GM12891 (cell line): ENCODE measurements around the gene MKRN1.
"Not testable (repeated sequence)": the region's sequence is repeated elsewhere in the genome, so short reads cannot be mapped to it uniquely, and the experiment has no call there.

ENCODE experiments used
- DNase-seq: peaks from one replicate; pipeline ENCODE4 v3.0.0; 2011; ENCODE audit warnings: low spot score; ENCODE audit not compliant: insufficient read length
- FAIRE-seq: peaks from 2 replicates; lab custom pipeline; 2011; peaks lifted over from hg19 to GRCh38; lab: Jason Lieb, UNC
- PAX5 ChIP-seq: IDR thresholded peaks from 2 replicates; pipeline ENCODE4 v1.6.1; 2011; ENCODE audit warnings: low read length, moderate library complexity, mild to moderate bottlenecking; ENCODE audit not compliant: insufficient read depth, severe bottlenecking
- POLR2A ChIP-seq: IDR thresholded peaks from 2 replicates; pipeline ENCODE4 v1.6.1; 2011; ENCODE audit warnings: low read depth, low read length, control low read depth
- POLR2AphosphoS5 ChIP-seq: IDR thresholded peaks from 2 replicates; pipeline ENCODE4 v1.6.1; 2011; ENCODE audit warnings: low read depth, low read length, control low read depth
- POU2F2 ChIP-seq: IDR thresholded peaks from 2 replicates; pipeline ENCODE4 v1.6.1; 2011; ENCODE audit warnings: low read depth, mild to moderate bottlenecking, control low read depth, low read length, moderate library complexity
- SPI1 ChIP-seq: IDR thresholded peaks from 2 replicates; pipeline ENCODE4 v1.6.1; 2011; ENCODE audit warnings: low read depth, low read length, control low read depth
- TAF1 ChIP-seq: IDR thresholded peaks from 2 replicates; pipeline ENCODE4 v1.6.1; 2011; ENCODE audit warnings: low read depth, low read length, control low read depth

The MKRN1 gene

DNA sequence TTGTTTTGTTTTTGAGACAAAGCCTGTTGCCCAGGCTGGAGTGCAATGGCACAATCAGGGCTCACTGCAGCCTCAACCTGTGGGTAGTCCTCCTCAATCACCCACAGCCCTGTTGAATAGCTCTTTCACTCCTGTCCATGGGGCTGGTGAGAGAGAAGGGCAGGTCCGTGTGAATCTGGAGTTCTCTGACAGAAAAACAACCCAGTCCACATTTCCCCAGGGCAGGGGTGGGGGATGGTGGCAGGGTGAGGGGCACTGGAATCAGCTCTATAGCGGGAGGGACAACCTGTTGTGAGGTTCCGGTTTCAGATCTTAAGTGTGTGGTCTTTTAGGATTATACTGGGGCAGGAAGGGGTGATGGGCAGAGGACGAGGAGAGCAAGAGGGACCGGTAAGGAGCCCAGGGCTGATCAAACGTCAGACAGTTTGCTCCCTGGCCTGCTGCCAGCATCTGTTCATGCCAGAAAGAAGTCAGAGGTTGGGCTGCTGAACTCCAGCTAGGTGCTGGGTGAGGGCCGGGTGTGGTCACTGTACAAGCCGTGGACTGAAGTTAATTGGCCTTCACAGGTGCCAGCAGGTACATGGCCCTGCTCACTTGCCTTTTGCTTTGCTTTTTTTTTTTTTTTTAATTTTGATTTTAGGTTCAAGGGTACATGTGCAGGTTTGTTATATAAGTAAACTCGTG lies 33.2 kb upstream of the MKRN1 start:
- TF ChIP-seq TAF1 (no peak), POU2F2 (no peak), POLR2AphosphoS5 (no peak), POLR2A (no peak), PAX5 (no peak), SPI1 (no peak)
- FAIRE-seq (no peak), DNase-seq (no peak)

DNA sequence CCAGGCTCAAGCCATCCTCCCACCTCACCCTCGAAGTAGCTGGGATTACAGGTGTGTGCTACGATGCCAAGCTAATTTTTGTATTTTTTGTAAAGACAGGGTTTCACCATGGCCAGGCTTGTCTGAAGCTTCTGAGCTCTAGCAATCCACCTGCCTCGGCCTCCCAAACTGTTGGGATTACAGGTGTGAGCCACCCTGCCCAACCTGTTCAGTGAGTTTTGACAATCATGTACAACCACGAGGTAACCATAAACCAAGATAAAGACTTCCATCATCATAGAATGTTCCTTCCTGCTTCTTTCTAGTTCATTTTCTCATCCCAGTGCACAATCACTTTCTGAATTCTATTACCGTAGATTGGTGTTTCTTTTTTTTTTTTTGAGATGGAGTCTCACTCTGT lies 30.5 kb upstream of the MKRN1 start:
- no peak for FAIRE-seq
- no peak for DNase-seq
- TF ChIP-seq POLR2A (no peak), PAX5 (no peak), SPI1 (no peak), POLR2AphosphoS5 (no peak), TAF1 (no peak), POU2F2 (no peak)

DNA sequence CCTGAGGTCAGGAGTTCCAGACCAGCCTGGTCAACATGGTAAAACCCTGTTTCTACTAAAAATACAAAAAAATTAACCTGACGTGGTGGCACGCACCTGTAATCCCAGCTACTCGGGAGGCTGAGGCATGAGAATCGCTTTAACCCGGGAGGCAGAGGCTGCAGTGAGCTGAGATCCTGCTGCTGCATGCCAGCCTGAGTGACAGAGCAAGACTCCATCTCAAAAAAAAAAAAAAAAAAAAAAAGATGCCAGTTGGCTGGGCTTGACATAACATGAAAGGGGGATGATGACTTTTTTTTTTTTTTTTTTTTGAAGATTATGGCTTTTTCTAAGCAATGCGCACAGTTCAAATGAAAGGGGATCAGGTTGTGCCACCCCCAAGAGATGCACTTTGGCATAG lies 28.3 kb upstream of the MKRN1 start:
- not testable (repeated sequence) for FAIRE-seq, DNase-seq

DNA sequence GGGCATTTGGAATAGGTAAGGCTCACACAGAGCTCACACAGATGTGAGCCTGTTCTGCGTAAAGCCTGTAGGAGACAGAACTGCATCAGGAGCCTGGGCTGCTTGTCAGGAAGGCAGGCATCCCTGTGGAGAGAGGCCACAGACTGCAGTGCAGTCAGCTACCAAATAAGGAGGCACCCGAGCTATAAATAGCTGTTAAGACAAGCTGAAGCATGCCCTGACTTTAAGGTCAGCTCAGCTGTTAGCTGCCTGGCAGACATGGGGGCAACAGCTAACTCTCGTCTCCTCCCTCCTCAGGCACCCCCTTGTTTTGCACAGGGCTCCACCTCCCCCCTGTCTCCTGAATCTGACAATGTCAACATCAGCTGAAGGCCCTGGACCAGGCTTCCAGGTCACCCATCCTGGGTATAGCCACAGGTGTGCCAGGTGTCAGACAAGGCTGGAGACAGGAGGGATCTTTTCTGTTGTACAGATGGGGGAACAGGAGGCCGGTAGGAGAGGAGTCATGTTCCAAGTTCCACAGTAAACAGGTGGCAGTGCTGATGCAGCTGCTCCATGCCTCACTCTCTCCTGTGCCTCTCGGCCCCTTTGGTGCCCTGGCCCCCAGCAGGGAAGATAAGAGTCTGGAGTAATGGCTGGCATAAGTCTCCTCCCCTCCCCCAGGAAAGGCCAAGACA lies 27.6 kb upstream of the MKRN1 start:
- TF ChIP-seq POLR2A (no peak), POLR2AphosphoS5 (no peak), SPI1 (no peak), PAX5 (no peak), POU2F2 (no peak), TAF1 (no peak)
- DNase-seq: no peak
- FAIRE-seq: no peak

DNA sequence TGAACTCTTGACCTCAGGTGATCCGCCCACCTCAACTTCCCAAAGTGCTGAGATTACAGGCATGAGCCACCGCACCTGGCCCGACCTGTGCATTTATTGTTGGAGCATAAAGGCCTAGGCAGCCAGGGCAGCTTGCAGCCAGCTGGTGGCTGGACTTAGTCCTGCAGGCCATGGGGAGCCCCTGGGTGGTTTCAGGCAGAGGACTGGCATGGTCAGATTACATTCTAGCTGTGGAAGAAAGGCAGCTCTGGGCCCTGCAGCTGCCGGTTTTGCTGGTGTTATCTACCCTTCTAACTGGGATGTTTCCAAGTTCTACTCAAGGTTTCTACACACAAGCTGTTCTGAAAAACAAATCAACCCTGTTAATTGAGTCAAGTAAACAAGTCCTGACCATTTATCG lies 22.7 kb upstream of the MKRN1 start:
- DNase-seq: no peak
- FAIRE-seq: no peak
- TF ChIP-seq POU2F2: no peak
- TF ChIP-seq POLR2A: no peak
- no peak for TF ChIP-seq TAF1
- TF ChIP-seq PAX5: no peak
- no peak for TF ChIP-seq SPI1
- TF ChIP-seq POLR2AphosphoS5: no peak

DNA sequence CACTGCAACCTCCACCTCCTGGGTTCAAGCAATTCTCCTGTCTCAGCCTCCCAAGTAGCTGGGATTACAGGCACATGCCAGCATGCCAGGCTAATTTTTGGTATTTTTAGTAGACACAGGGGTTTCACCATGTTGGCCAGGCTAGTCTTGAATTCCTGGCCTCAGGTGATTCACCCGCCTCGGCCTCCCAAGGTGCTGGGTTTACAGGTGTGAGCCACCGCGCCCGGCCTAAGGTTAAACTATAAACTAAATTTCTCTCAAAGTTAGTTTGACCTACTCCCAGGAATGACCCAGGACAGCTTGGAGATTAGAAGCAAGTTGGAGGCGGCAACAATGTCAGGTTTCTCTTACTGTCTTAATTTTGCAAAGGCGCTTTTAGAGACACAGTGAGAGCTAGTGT lies 18.5 kb upstream of the MKRN1 start:
- DNase-seq, FAIRE-seq: not testable (repeated sequence)

DNA sequence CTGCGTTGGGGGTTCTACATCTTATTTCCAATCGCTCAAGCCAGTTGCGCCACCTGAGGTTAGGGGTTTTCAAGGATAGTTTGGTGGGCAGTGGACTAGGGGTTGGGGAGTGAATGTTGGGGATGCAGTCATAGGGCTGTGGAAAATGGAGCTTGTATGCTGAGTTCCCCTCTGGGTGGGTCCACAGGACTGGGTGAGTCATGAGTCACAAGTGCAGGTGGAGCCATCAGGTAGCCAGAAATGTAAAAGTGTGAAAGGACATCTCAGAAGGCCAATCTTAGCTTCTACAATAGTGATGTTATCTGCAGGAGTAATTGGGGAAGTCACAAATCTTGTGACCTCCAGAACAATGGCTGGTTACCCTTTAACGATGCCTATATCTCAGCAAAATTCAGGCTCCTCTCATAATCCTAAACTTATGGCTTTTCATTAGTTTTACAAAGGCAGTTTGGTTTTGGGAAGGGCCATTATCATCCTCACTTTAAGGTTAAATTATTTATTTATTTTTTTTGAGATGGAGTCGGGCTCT lies 18.0 kb upstream of the MKRN1 start:
- DNase-seq: no peak

DNA sequence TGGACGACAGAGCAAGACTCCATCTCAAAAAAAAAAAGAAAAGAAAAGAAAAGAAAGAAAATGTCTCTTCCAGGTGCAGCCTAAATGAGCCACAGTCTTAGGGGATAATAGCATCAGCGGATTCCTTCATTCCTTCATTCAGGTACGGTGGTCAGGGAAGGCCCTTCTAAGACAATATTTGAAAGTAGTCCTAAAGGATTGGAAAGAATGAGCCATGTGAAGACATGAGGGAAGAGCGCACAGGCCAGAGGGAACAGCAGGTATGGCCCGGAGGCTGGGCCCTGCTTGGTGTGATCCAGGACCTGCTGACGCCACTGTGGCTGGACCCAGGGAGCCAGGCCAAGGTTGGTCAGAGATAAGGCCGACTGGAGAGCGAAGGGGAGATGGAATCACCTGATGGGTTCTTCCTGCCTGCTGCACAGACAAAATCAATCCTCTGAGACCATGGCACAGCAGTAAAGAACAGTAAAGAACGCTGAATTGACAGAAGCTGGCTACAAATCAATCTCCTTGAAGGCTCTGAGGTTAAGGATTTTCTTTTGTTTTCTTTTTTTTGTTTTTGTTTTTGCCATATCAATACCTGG lies 16.3 kb upstream of the MKRN1 start:
- DNase-seq (no peak), FAIRE-seq (no peak)
- TF ChIP-seq SPI1 (no peak), POU2F2 (no peak), POLR2A (no peak), PAX5 (no peak), TAF1 (no peak), POLR2AphosphoS5 (no peak)

More for the DNA sequence above, 18.0 kb upstream of the MKRN1 start:
- FAIRE-seq: no peak
- no peak for TF ChIP-seq PAX5
- no peak for TF ChIP-seq SPI1
- TF ChIP-seq TAF1: no peak
- TF ChIP-seq POLR2AphosphoS5: no peak
- TF ChIP-seq POLR2A: no peak
- no peak for TF ChIP-seq POU2F2

DNA sequence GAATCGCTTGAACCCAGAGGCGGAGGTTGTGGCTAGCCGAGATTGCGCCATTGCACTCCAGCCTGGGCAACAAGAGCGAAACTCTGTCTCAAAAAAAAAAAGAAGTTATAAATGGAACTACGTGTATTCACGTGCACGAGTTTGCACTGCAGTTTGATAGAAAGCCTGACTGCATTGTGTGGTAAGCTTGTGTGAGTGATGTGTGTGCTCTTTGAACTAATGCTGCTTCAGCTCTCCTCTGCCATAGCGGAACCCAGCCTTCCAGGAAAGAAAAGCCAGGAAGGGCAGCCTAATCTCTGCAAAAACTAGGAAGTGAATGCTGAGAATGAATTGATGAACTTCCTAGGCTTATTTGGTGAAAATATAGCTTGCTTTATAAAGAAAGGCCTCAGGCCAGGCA lies 15.6 kb upstream of the MKRN1 start:
- no peak for DNase-seq
- TF ChIP-seq POLR2A (no peak), PAX5 (no peak), TAF1 (no peak), POU2F2 (no peak), POLR2AphosphoS5 (no peak), SPI1 (no peak)
- no peak for FAIRE-seq

DNA sequence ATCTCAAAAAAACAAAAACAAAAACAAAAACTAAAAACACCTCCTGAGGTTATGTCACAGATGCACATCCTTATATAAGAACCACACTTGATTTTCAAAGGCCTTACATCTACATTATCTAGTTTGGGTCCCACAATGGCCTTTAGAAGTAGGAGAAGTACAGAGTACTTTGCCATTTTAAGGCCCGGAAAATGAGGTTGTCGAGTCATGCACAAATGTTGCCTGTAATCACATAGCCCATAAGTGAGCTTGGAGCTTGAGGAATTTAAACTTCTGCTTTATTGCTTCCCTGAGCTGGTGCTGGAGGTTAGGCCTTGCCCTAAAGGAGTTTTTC lies 9.7 kb upstream of the MKRN1 start:
- no peak for FAIRE-seq
- DNase-seq: no peak
- no peak for TF ChIP-seq PAX5
- TF ChIP-seq POLR2A: no peak
- TF ChIP-seq SPI1: no peak
- TF ChIP-seq TAF1: no peak
- no peak for TF ChIP-seq POU2F2
- TF ChIP-seq POLR2AphosphoS5: no peak

DNA sequence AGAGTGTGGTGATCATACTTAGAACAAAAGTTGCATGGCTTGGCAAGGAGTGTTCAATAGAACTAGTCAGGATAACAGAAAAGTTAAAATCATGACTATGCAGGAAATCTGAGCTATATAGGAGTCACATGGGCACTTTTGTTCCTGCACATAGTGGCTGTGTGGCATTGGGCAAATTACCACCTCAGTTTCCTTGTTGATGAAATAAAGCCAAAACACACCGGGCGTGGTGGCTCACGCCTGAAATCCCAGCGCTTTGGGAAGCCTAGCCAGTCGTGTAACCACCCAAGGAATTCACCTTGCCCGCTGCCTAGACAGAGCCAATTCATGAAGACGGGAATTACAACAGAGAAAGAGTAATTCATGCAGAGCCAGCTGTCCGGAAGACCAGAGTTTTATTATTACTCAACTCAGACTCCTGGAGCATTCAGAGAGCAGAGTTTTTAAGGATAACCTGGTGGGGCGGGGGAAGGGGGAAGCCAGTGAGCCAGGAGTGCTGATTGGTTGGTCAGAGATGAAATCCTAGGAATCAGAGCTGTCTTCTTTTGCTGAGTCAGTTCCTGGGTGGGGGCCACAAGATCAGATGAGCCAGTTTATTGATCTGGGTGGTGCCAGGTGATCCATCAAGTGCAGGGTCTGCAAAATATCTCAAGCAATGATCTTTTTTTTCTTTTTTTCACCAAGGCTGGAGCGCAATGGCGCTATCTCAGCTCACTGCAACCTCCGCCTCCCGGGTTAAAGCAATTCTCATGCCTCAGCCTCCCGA lies 6.4 kb upstream of the MKRN1 start:
- no peak for DNase-seq
- no peak for TF ChIP-seq TAF1
- TF ChIP-seq POLR2A: no peak
- TF ChIP-seq POLR2AphosphoS5: no peak
- no peak for TF ChIP-seq SPI1
- TF ChIP-seq PAX5: no peak
- TF ChIP-seq POU2F2: no peak
- FAIRE-seq: no peak
